Measurements from ENCODE around the gene MAPK1.
"Not testable (repeated sequence)": the region's sequence is repeated elsewhere in the genome, so short reads cannot be mapped to it uniquely, and the experiment has no call there.

The MAPK1 gene

GRCh38 chr22:21761994-21762680 is 105.3 kb downstream of the MAPK1 start:
- ATAC-seq (replicated peaks) (no peak), DNase-seq (no peak)
- Mint-ChIP-seq H3K4me3 (no peak overlapping the region), H3K9me3 (no peaks in the 10 kb centered on the region), H3K27ac (no peak overlapping the region), H3K27me3 (no peaks in the 10 kb centered on the region), H3K4me1 (peaks cover 18 to 36% of the 10 kb centered on the region in 2 donors), H3K36me3 (peaks cover 40 to 60% of the 10 kb centered on the region in 2 donors)

DNA sequence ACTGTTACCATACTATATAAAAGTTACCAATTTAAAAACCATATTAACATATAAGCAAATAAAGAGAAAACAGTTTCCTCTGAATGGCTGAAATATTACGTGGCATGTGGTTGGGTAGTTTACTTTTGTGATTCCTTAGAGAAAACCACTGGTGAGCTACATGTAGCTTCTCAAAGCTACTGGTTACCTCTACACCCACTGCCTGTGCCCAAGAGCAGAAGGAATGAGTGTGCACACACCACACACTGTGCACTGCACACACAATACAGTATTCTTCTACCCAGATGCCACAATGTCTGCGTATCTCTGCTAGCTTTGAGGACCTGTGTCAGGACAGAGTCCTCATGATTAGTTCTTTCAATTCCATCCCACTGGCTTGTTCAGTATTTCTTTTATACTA is 106.4 kb downstream of the MAPK1 start:
- H3K4me3 Mint-ChIP-seq = no peak overlapping the region
- H3K27me3 Mint-ChIP-seq = no peaks in the 10 kb centered on the region
- no peaks in the 10 kb centered on the region for H3K9me3 Mint-ChIP-seq
- ATAC-seq (replicated peaks) = no peak
- DNase-seq = no peak
- H3K27ac Mint-ChIP-seq = no peak overlapping the region
- peaks cover 21 to 47% of the 10 kb centered on the region in 2 donors for H3K4me1 Mint-ChIP-seq
- H3K36me3 Mint-ChIP-seq = peaks cover 38 to 57% of the 10 kb centered on the region in 2 donors

- H3K27me3 Mint-ChIP-seq = no peaks in the 10 kb centered on the region
- no peak overlapping the region for H3K4me3 Mint-ChIP-seq
- peaks cover 25 to 51% of the 10 kb centered on the region in 2 donors for H3K4me1 Mint-ChIP-seq
- H3K9me3 Mint-ChIP-seq = no peaks in the 10 kb centered on the region
- H3K36me3 Mint-ChIP-seq = peaks cover 36 to 58% of the 10 kb centered on the region in 2 donors
- ATAC-seq (replicated peaks) = no peak
- DNase-seq = no peak
- no peak overlapping the region for H3K27ac Mint-ChIP-seq
Observed at GRCh38 chr22:21760640-21761039, 106.8 kb downstream of the MAPK1 start.

DNA sequence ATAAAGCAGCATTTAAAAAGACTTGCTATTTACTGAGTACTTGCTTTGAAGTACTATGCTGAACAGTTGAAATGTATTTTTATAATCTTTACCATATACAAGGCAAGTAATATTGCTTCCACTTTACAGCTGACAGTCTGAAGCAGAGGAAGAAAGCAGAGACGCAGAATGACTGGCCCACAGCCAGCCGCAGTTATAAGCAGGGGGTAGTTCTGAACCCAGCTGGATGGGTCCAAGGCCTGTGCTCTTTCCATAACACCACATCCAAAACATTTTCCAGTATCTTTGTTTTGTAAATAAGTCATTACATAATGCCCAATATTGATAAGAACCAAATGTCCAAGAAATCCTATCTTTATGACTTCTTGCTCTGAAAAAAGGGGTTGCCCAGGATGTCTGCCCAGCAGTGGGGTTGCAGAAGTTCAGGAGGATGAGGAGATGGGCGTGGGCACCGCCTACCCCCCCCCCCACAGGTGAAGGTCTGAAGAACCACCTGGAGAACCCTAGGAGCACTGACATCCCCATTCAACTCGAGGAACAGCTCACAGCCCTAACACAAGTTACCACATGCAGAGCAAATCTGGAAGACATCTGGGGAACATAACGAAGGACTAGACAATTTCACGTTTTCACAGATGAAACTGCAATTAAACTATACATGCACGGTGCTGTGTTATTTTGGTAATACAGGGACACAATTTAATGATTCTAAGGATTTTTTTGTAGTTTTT is 107.6 kb downstream of the MAPK1 start:
- no peak for DNase-seq
- H3K27me3 Mint-ChIP-seq = no peaks in the 10 kb centered on the region
- no peak overlapping the region for H3K4me3 Mint-ChIP-seq
- no peak for ATAC-seq (replicated peaks)
- peaks cover 29 to 57% of the 10 kb centered on the region in 2 donors for H3K4me1 Mint-ChIP-seq
- H3K27ac Mint-ChIP-seq = no peak overlapping the region
- peaks cover 38 to 51% of the 10 kb centered on the region in 2 donors for H3K36me3 Mint-ChIP-seq
- H3K9me3 Mint-ChIP-seq = no peaks in the 10 kb centered on the region

- peaks cover 0 to 3% of the 10 kb centered on the region in 2 donors for H3K9me3 Mint-ChIP-seq
- peaks cover 36 to 50% of the 10 kb centered on the region in 2 donors for H3K36me3 Mint-ChIP-seq
- no peak for ATAC-seq (replicated peaks)
Observed at GRCh38 chr22:21759093-21759492, 108.4 kb downstream of the MAPK1 start.

DNA sequence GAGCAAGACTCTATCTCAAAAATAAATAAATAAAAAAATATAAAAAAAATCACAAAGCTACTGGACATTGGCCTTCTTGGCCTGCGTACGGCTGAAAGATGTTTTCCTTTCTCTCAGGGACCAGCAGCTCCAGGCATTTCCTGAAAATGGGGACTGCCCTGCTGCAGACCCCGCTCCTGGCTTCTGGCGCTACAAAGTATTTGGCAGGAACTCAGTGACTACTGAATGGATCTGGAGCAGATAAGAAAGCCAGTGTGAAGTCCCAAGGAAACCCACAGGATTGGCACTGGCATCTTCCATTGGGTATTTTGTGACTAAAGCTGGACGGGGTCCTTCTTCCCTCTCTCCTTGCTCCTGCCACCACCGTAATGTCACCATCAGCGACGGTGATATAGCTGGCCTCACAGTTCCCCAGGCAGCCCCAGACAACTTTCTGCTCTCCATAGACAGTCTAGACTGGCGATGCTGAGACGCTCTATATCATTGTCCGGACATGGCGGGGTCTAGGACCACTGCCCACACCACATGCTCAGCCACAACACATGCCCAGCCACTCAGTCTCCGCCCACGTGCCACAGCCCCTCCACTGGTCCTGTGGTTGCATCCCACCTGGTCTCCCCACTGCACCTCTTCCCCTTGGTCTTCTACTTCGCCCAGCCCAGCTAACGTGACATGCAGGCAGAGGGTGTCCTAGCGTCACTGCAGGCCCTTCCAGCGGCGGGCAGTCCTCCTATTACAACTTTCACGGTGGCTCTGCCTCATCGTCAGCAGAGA is 109.2 kb downstream of the MAPK1 start:
- ATAC-seq (replicated peaks) (no peak), DNase-seq (no peak)
- H3K4me1 Mint-ChIP-seq = peaks cover 29 to 52% of the 10 kb centered on the region in 2 donors
- H3K9me3 Mint-ChIP-seq = peaks cover 0 to 3% of the 10 kb centered on the region in 2 donors
- H3K36me3 Mint-ChIP-seq = peaks cover 33 to 46% of the 10 kb centered on the region in 2 donors
- no peak overlapping the region for H3K4me3 Mint-ChIP-seq
- peak overlapping the region; percentile 79 for H3K27ac Mint-ChIP-seq
- H3K27me3 Mint-ChIP-seq = no peaks in the 10 kb centered on the region

More at GRCh38 chr22:21759093-21759492, 108.4 kb downstream of the MAPK1 start:
- Mint-ChIP-seq H3K4me3 (no peak overlapping the region), H3K4me1 (peaks cover 35 to 57% of the 10 kb centered on the region in 2 donors), H3K27ac (peak overlapping the region; percentile 79), H3K27me3 (no peaks in the 10 kb centered on the region)
- no peak for DNase-seq

GRCh38 chr22:21755851-21756284 is 111.6 kb downstream of the MAPK1 start:
- peak; percentile 68 for DNase-seq
- peak overlapping the region; percentile 20 for H3K27ac Mint-ChIP-seq

DNA sequence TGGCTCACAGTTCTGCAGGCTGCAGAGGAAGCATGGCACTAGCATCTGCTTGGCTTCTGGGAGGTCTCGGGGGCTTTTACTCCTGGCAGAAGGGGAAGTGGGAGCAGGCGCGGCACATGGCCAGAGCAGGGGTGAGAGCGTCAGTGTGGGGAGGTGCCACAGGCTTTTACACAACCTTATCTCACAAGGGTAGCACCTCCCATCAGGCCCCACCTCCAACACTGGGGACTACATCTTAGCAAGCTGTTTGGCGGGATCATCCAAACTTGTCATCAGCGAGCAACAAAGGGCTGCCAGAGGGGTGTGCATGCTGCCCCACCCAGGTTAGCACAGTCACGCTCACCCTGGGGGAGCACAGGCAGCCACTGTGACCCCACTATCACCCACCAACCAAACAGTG is 112.9 kb downstream of the MAPK1 start:
- DNase-seq (peak; percentile 65), ATAC-seq (replicated peaks) (peak; percentile 77 to 79)
- H3K27me3 Mint-ChIP-seq = no peaks in the 10 kb centered on the region
- peaks cover 34 to 42% of the 10 kb centered on the region in 2 donors for H3K36me3 Mint-ChIP-seq
- peaks cover 0 to 3% of the 10 kb centered on the region in 2 donors for H3K9me3 Mint-ChIP-seq
- peaks cover 26 to 39% of the 10 kb centered on the region in 2 donors for H3K4me1 Mint-ChIP-seq
- peak overlapping the region; percentile 10 to 25 for H3K4me3 Mint-ChIP-seq
- peak overlapping the region; percentile 92 for H3K27ac Mint-ChIP-seq

More at GRCh38 chr22:21755851-21756284, 111.6 kb downstream of the MAPK1 start:
- H3K36me3 Mint-ChIP-seq = peaks cover 40 to 46% of the 10 kb centered on the region in 2 donors
- peak; percentile 87 to 88 for ATAC-seq (replicated peaks)
- H3K9me3 Mint-ChIP-seq = peaks cover 0 to 3% of the 10 kb centered on the region in 2 donors
- H3K27me3 Mint-ChIP-seq = no peaks in the 10 kb centered on the region
- H3K4me1 Mint-ChIP-seq = peaks cover 26 to 39% of the 10 kb centered on the region in 2 donors
- H3K4me3 Mint-ChIP-seq = peak overlapping the region; percentile 14 to 22

GRCh38 chr22:21753374-21754111 is 113.9 kb downstream of the MAPK1 start:
- DNase-seq = no peak
- Mint-ChIP-seq H3K4me3 (no peak overlapping the region), H3K9me3 (peaks cover 0 to 3% of the 10 kb centered on the region in 2 donors), H3K4me1 (peaks cover 26 to 39% of the 10 kb centered on the region in 2 donors), H3K27ac (no peak overlapping the region), H3K36me3 (peaks cover 27 to 36% of the 10 kb centered on the region in 2 donors), H3K27me3 (no peaks in the 10 kb centered on the region)
- ATAC-seq (replicated peaks) = no peak

DNA sequence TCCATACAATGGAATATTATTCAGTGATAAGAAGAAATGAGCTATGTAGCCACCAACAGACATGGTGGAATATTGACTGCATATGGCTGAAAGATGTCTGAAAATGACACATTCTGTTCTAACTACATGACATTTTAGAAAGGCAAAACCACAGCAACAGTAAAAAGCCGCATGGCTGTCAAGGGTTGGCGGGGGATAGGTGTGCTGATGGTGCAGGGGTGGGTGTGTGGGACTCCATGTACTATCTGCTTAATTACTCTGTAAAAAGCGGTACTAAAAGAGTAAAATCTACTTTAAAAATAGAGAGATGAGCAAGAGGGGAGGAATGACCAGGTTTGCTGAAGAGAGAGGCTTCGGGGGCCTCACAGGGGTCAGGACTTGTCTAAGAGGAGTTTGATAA is 115.2 kb downstream of the MAPK1 start:
- Mint-ChIP-seq H3K4me1 (peaks cover 25 to 34% of the 10 kb centered on the region in 2 donors), H3K27me3 (no peaks in the 10 kb centered on the region), H3K9me3 (peaks cover 0 to 3% of the 10 kb centered on the region in 2 donors), H3K4me3 (no peak overlapping the region), H3K36me3 (peaks cover 23 to 29% of the 10 kb centered on the region in 2 donors), H3K27ac (peak overlapping the region; percentile 9)
- ATAC-seq (replicated peaks) = no peak
- no peak for DNase-seq

GRCh38 chr22:21745948-21746347 is 121.5 kb downstream of the MAPK1 start:
- Mint-ChIP-seq H3K27ac (no peak overlapping the region), H3K27me3 (no peaks in the 10 kb centered on the region), H3K36me3 (peaks cover 2 to 10% of the 10 kb centered on the region in 2 donors), H3K4me1 (peaks cover 2 to 6% of the 10 kb centered on the region in 2 donors), H3K9me3 (no peaks in the 10 kb centered on the region), H3K4me3 (no peak overlapping the region)
- ATAC-seq (replicated peaks) (no peak), DNase-seq (no peak)

GRCh38 chr22:21744917-21745316 is 122.5 kb downstream of the MAPK1 start:
- not testable (repeated sequence) for ATAC-seq (replicated peaks); H3K9me3 Mint-ChIP-seq; H3K27me3 Mint-ChIP-seq; H3K27ac Mint-ChIP-seq; H3K4me3 Mint-ChIP-seq; DNase-seq; H3K4me1 Mint-ChIP-seq
- H3K36me3 Mint-ChIP-seq = peaks cover 2 to 10% of the 10 kb centered on the region in 2 donors

DNA sequence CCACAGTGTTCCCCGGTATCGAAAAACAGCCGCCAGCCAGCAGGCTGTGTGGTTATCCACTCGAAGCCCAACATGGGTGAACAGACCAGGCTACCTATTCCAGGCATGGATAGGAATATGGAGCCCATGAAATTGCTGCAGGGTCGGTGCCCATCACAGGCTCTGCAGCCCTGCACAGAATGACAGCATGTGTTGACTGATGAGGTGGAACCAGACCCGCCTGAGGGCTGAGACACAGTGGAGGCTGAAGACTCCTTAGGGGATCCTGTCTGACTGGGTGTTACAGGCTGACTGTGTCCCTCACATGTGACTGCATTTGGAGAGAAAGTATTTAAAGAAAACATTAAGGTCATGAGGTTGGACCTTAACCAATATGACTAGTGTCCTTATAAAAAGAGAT is 125.7 kb downstream of the MAPK1 start:
- Mint-ChIP-seq H3K36me3 (peaks cover 2 to 10% of the 10 kb centered on the region in 2 donors), H3K27ac (no peak overlapping the region), H3K27me3 (no peaks in the 10 kb centered on the region), H3K9me3 (no peaks in the 10 kb centered on the region), H3K4me1 (peaks cover 7 to 18% of the 10 kb centered on the region in 2 donors), H3K4me3 (no peak overlapping the region)
- DNase-seq (no peak), ATAC-seq (replicated peaks) (no peak)
